Right cardiac atrium (tissue), 5 donors: Measurements from ENCODE around the gene UVSSA. TPM values are rescaled to one million over a fixed set of nuclear protein-coding genes. Genes with fewer than 3 reads are reported as not detected.

Source experiments
- ATAC-seq, 2 donors: fragments of 200-7000 bp; cut with Tn5 transposase; one replicate each; pipeline versions ENCODE4 v1.8.0 to v1.9.1; 2020; ENCODE audit warnings: moderate library complexity in 2 of 2, mild to moderate bottlenecking in 1 of 2
- DNase-seq, 3 donors: peaks; one replicate each; pipeline ENCODE4 v3.0.0-alpha.2; 2020
- H3K27ac ChIP-seq: one replicate; pipeline ENCODE4 v1.5.1; 2013; ENCODE audit warnings: mild to moderate bottlenecking, low read length, control low read depth, moderate library complexity
- H3K27me3 ChIP-seq: one replicate; pipeline ENCODE4 v1.6.1; 2013; ENCODE audit not compliant: control insufficient read depth, insufficient read depth
- H3K4me1 ChIP-seq: one replicate; pipeline ENCODE4 v1.6.1; 2013; ENCODE audit warnings: low read length; ENCODE audit not compliant: control insufficient read depth, insufficient read depth
- H3K4me3 ChIP-seq: one replicate; pipeline ENCODE4 v1.5.1; 2013; ENCODE audit warnings: low read length, control low read depth
- H3K9me3 ChIP-seq: one replicate; pipeline ENCODE4 v1.6.1; 2013; ENCODE audit warnings: low read length; ENCODE audit not compliant: control insufficient read depth
- WGBS: extraction: QIAGEN DNeasy Blood & Tissue Kit; methylation state at CpG from one replicate; pipeline ENCODE4 v1.1.7; 2013; 5-methylcytosine and 5-hydroxymethylcytosine counted together
- intact Hi-C, 4 donors: fragments of 100-400 bp; cut with DNase I; formaldehyde crosslinking; loops; one replicate each; pipeline versions ENCODE4 v1.11.0 to v1.14.0; 2022 to 2023
- polyA plus RNA-seq: library from polyadenylated mRNA; stranded (reverse); fragments of 200-250 nt; gene quantifications from one replicate; pipeline ENCODE4 v1.2.3, GENCODE V29; 2013
- total RNA-seq, 4 donors: library from RNA; stranded (reverse); fragmentation: NEBNext Ultra II Directional; extraction: Animal tissue kit (Norgen Biotek cat#: 25700); gene quantifications; one replicate each; pipeline ENCODE4 v1.2.1, GENCODE V29; 2021
- donor health status: healthy with polysubstance abuse.
- donor health status: DM: no; HTN: yes; CAD: no.
- donor health status: DM: no; HTN: no; CAD: no.
- donor health status: DM: no; HTN: yes; CAD: no; lungs with severe emphysema.
- donor health status: DM: yes; HTN: yes; CAD: no.

UVSSA gene
- total and polyA plus RNA-seq, 5 donors: 5.0 to 8.8 (median 8.3) TPM

GRCh38 chr4:1340861-1341260, 6.1 kb upstream of the UVSSA start:
- Histone ChIP-seq H3K4me1 (no peaks in the 10 kb centered on the region), H3K27ac (no peak overlapping the region), H3K4me3 (no peak overlapping the region), H3K27me3 (no peaks in the 10 kb centered on the region), H3K9me3 (no peaks in the 10 kb centered on the region)
- ATAC-seq (no peak), DNase-seq (peak; percentile 10 to 59 (median 41))
- WGBS: 94% methylated on average over 20 of the region's 20 CpGs
- intact Hi-C loops: loop anchor here in 3 of 4 donors (5.0 to 10.0 kb wide), 3 partner anchors 46 to 176 kb away; no protein-coding TSS in a partner anchor

GRCh38 chr4:1342003-1342402, 5.0 kb upstream of the UVSSA start:
- ATAC-seq (no peak), DNase-seq (no peak)
- Histone ChIP-seq H3K9me3 (no peaks in the 10 kb centered on the region), H3K27me3 (no peaks in the 10 kb centered on the region), H3K27ac (no peak overlapping the region), H3K4me3 (no peak overlapping the region), H3K4me1 (no peaks in the 10 kb centered on the region)
- intact Hi-C loops: loop anchor here in 3 of 4 donors (2.0 to 10.0 kb wide), 4 partner anchors 47 to 177 kb away; no protein-coding TSS in a partner anchor
- 98% methylated on average over 1 of the region's 1 CpG for WGBS

GRCh38 chr4:1344696-1345095, 2.3 kb upstream of the UVSSA start:
- ATAC-seq: no peak
- 66% methylated on average over 12 of the region's 12 CpGs for WGBS
- Histone ChIP-seq H3K9me3 (no peaks in the 10 kb centered on the region), H3K27me3 (no peaks in the 10 kb centered on the region), H3K4me3 (no peak overlapping the region), H3K27ac (no peak overlapping the region), H3K4me1 (no peaks in the 10 kb centered on the region)
- intact Hi-C loops: loop anchor here in 3 of 4 donors (5.0 to 10.0 kb wide), 4 partner anchors 50 to 212 kb away; no protein-coding TSS in a partner anchor
- peak in 2 of 3 donors; percentile 11 to 40 for DNase-seq

GRCh38 chr4:1345903-1346780, 866 bp upstream of the UVSSA start:
- DNase-seq (peak; percentile 60 to 88 (median 84)), ATAC-seq (peak; percentile 12 to 49)
- peak overlapping the region; percentile 74 for H3K4me3 ChIP-seq
- no peaks in the 10 kb centered on the region for H3K9me3 ChIP-seq
- under 1% methylated on average over 76 of the region's 76 CpGs for WGBS
- intact Hi-C loops: loop anchor here (2.0 to 10.0 kb wide), 4 partner anchors 51 to 214 kb away; partner anchors contain the start of gene CTBP1 (in 2 of the 4)
- peak overlapping the region; percentile 61 for H3K27ac ChIP-seq
- H3K27me3 ChIP-seq: no peaks in the 10 kb centered on the region
- no peaks in the 10 kb centered on the region for H3K4me1 ChIP-seq

- H3K4me3 ChIP-seq: peak overlapping the region; percentile 46
- no peaks in the 10 kb centered on the region for H3K4me1 ChIP-seq
- ATAC-seq (peak; percentile 61 to 66), DNase-seq (peak; percentile 88 to 93 (median 93))
- intact Hi-C loops: loop anchor here (2.0 to 10.0 kb wide), 4 partner anchors 53 to 215 kb away; partner anchors contain the start of gene CTBP1 (in 2 of the 4)
- H3K27ac ChIP-seq: peak overlapping the region; percentile 65
- under 1% methylated on average over 43 of the region's 43 CpGs for WGBS
- no peaks in the 10 kb centered on the region for H3K9me3 ChIP-seq
- H3K27me3 ChIP-seq: no peaks in the 10 kb centered on the region
Measured at GRCh38 chr4:1347410-1347864, 429 bp downstream of the UVSSA start.

- H3K27me3 ChIP-seq: no peaks in the 10 kb centered on the region
- H3K9me3 ChIP-seq: no peaks in the 10 kb centered on the region
- H3K27ac ChIP-seq: peak overlapping the region; percentile 65
- H3K4me3 ChIP-seq: peak overlapping the region; percentile 46
- DNase-seq (peak; percentile 30 to 57 (median 49)), ATAC-seq (no peak)
- H3K4me1 ChIP-seq: no peaks in the 10 kb centered on the region
- intact Hi-C loops: loop anchor here in 3 of 4 donors (5.0 to 10.0 kb wide), 3 partner anchors 53 to 216 kb away; no protein-coding TSS in a partner anchor
- 70% methylated on average over 12 of the region's 12 CpGs for WGBS
Measured at GRCh38 chr4:1348014-1348513, 1.1 kb downstream of the UVSSA start.

GRCh38 chr4:1348746-1349145, 1.7 kb downstream of the UVSSA start:
- H3K4me1 ChIP-seq: no peaks in the 10 kb centered on the region
- no peak overlapping the region for H3K4me3 ChIP-seq
- intact Hi-C loops: loop anchor here in 3 of 4 donors (5.0 to 10.0 kb wide), 3 partner anchors 54 to 216 kb away; no protein-coding TSS in a partner anchor
- H3K9me3 ChIP-seq: no peaks in the 10 kb centered on the region
- no peaks in the 10 kb centered on the region for H3K27me3 ChIP-seq
- peak; percentile 15 to 48 (median 41) for DNase-seq
- WGBS: 91% methylated on average over 25 of the region's 25 CpGs
- H3K27ac ChIP-seq: no peak overlapping the region
- ATAC-seq: no peak

- 91% methylated on average over 29 of the region's 29 CpGs for WGBS
- H3K4me1 ChIP-seq: no peaks in the 10 kb centered on the region
- no peak overlapping the region for H3K27ac ChIP-seq
Measured at GRCh38 chr4:1349359-1350168, 2.6 kb downstream of the UVSSA start.

GRCh38 chr4:1350169-1350520, 3.1 kb downstream of the UVSSA start:
- no peaks in the 10 kb centered on the region for H3K9me3 ChIP-seq
- 90% methylated on average over 5 of the region's 5 CpGs for WGBS
- H3K27ac ChIP-seq: no peak overlapping the region
- no peaks in the 10 kb centered on the region for H3K4me1 ChIP-seq
- H3K27me3 ChIP-seq: no peaks in the 10 kb centered on the region
- no peak for ATAC-seq
- no peak overlapping the region for H3K4me3 ChIP-seq
- intact Hi-C loops: loop anchor here in 1 of 4 donors (10.0 kb wide), 2 partner anchors 215 to 375 kb away; partner anchors contain the start of genes TACC3 and TMEM129
- peak in 2 of 3 donors; percentile 6 to 47 for DNase-seq

More at GRCh38 chr4:1349359-1350168, 2.6 kb downstream of the UVSSA start:
- intact Hi-C loops: loop anchor here in 3 of 4 donors (5.0 to 10.0 kb wide), 5 partner anchors 55 to 375 kb away; partner anchors contain the start of genes TACC3 (in 1 of the 3) and TMEM129 (in 1 of the 3)
- Histone ChIP-seq H3K27me3 (no peaks in the 10 kb centered on the region), H3K9me3 (no peaks in the 10 kb centered on the region), H3K4me3 (no peak overlapping the region)
- DNase-seq (peak; percentile 20 to 57 (median 49)), ATAC-seq (no peak)
